NCI-H1694 treated with DMSO at 0.1 percent for 48 hours (cell line): Measurements from ENCODE around the gene NR1I3.

Source experiments
- DNase-seq: peaks from one replicate; lab custom pipeline; 2025; lab: John Stamatoyannopoulos, UW

Gene NR1I3

GRCh38 chr1:161196111-161196510, 41.9 kb downstream of the NR1I3 start:
- no peak for DNase-seq

GRCh38 chr1:161195171-161195570, 42.8 kb downstream of the NR1I3 start:
- no peak for DNase-seq

- DNase-seq, result no peak
These were observed 44.3 kb downstream of the NR1I3 start for GRCh38 chr1:161193561-161194235.

GRCh38 chr1:161192476-161193465, 45.2 kb downstream of the NR1I3 start:
- DNase-seq, result peak; percentile 79

- DNase-seq, result no peak
These were observed 46.0 kb downstream of the NR1I3 start for GRCh38 chr1:161191971-161192370.

GRCh38 chr1:161190962-161191521, 47.0 kb downstream of the NR1I3 start:
- DNase-seq, result no peak

GRCh38 chr1:161189036-161189435, 49.0 kb downstream of the NR1I3 start:
- DNase-seq, result no peak

GRCh38 chr1:161188381-161188780, 49.6 kb downstream of the NR1I3 start:
- no peak for DNase-seq

GRCh38 chr1:161187311-161187710, 50.7 kb downstream of the NR1I3 start:
- DNase-seq, result no peak

GRCh38 chr1:161185732-161186311, 52.2 kb downstream of the NR1I3 start:
- peak; percentile 32 for DNase-seq

- DNase-seq, result peak; percentile 96
These were observed 52.7 kb downstream of the NR1I3 start for GRCh38 chr1:161185282-161185682.

- DNase-seq, result no peak
These were observed 55.8 kb downstream of the NR1I3 start for GRCh38 chr1:161182214-161182613.

- DNase-seq, result peak; percentile 12
These were observed 57.4 kb downstream of the NR1I3 start for GRCh38 chr1:161180639-161181038.

GRCh38 chr1:161179698-161180097, 58.3 kb downstream of the NR1I3 start:
- no peak for DNase-seq
